Activated CD4-positive, alpha-beta T cell treated with anti-CD3 and anti-CD28 coated beads, Interleukin-2, amount 50 U/mL, for 24 hours (primary cell): Measurements from ENCODE around the gene DLX2.

Experiments
- DNase-seq, 2 donors: peaks; one replicate each; pipeline ENCODE4 v3.0.0-alpha.2; 2020; ENCODE audit warnings: low read depth in 1 of 2, low spot score in 1 of 2

The DLX2 gene

GRCh38 chr2:172053486-172053885 is 49.2 kb downstream of the DLX2 start:
- DNase-seq = no peak

GRCh38 chr2:172052000-172052983 is 50.4 kb downstream of the DLX2 start:
- no peak for DNase-seq

- no peak for DNase-seq
Measured at GRCh38 chr2:172050479-172051125, 52.1 kb downstream of the DLX2 start.

- no peak for DNase-seq
Measured at GRCh38 chr2:172049567-172050120, 53.1 kb downstream of the DLX2 start.
